Epithelial cell of esophagus (primary cell): ENCODE measurements around the gene PTPRN2.

Source experiments
- DNase-seq: peaks from one replicate; pipeline ENCODE4 v3.0.0; 2010; ENCODE audit warnings: low read depth
- H3K4me3 ChIP-seq: 2 replicates; pipeline ENCODE4 v1.5.1; 2011; ENCODE audit warnings: mild to moderate bottlenecking, low read length, control low read depth
- TF ChIP-seq, protein P1 (sequence below): IDR thresholded peaks from 2 replicates; pipeline ENCODE4 v1.5.1; 2011; ENCODE audit warnings: low read depth, mild to moderate bottlenecking, low read length, control low read depth, inconsistent platforms; ENCODE audit not compliant: insufficient read depth; ENCODE audit errors: missing control alignments

PTPRN2 gene

GRCh38 chr7:157875230-157876179, 712.1 kb downstream of the PTPRN2 start:
- DNase-seq = no peak

DNA sequence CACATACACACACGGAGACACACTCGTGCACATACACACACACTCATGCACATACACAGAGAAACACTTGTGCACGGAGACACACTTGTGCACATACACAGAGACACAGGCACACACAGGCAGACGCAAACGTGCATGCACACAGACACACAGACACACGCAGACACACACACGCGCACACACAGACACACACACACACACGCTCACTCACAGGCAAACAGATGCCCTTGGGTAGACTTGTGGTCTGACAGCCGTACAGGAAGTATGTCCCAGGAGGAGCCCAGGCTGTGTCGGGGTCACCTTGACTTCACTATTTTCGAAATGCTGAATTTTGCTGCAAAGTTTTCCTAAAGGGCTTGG, 712.8 kb downstream of the PTPRN2 start:
- TF ChIP-seq, protein P1, sequence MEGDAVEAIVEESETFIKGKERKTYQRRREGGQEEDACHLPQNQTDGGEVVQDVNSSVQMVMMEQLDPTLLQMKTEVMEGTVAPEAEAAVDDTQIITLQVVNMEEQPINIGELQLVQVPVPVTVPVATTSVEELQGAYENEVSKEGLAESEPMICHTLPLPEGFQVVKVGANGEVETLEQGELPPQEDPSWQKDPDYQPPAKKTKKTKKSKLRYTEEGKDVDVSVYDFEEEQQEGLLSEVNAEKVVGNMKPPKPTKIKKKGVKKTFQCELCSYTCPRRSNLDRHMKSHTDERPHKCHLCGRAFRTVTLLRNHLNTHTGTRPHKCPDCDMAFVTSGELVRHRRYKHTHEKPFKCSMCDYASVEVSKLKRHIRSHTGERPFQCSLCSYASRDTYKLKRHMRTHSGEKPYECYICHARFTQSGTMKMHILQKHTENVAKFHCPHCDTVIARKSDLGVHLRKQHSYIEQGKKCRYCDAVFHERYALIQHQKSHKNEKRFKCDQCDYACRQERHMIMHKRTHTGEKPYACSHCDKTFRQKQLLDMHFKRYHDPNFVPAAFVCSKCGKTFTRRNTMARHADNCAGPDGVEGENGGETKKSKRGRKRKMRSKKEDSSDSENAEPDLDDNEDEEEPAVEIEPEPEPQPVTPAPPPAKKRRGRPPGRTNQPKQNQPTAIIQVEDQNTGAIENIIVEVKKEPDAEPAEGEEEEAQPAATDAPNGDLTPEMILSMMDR = no peak
- no peak for DNase-seq
- H3K4me3 ChIP-seq = no peak overlapping the region

More at GRCh38 chr7:157875230-157876179, 712.1 kb downstream of the PTPRN2 start:
- TF ChIP-seq, protein P1 = no peak
- no peak overlapping the region for H3K4me3 ChIP-seq

GRCh38 chr7:157874208-157874816, 713.3 kb downstream of the PTPRN2 start:
- TF ChIP-seq, protein P1 = no peak
- no peak for DNase-seq
- H3K4me3 ChIP-seq = no peak overlapping the region

GRCh38 chr7:157873664-157874063, 714.0 kb downstream of the PTPRN2 start:
- TF ChIP-seq, protein P1 = no peak
- DNase-seq = no peak
- no peak overlapping the region for H3K4me3 ChIP-seq

GRCh38 chr7:157873181-157873580, 714.4 kb downstream of the PTPRN2 start:
- no peak for DNase-seq
- TF ChIP-seq, protein P1 = no peak
- no peak overlapping the region for H3K4me3 ChIP-seq

- DNase-seq = no peak
- TF ChIP-seq, protein P1 = no peak
- no peak overlapping the region for H3K4me3 ChIP-seq
Measured at GRCh38 chr7:157872447-157872846, 715.2 kb downstream of the PTPRN2 start.
